ENCODE data around the gene SERPINB1. TPM values are rescaled to one million over a fixed set of nuclear protein-coding genes. Genes with fewer than 3 reads are reported as not detected.
A peak's percentile ranks its signal among the peaks of the same experiment; 100 is the strongest.

SERPINB1 gene
- total RNA-seq, 1 donor, result 32.6 TPM

GRCh38 chr6:2859185-2859700 lies 17.6 kb upstream of the SERPINB1 start:
- Histone ChIP-seq H3K4me1 (ENCODE audit: insufficient read depth, low read length) (peaks cover 12% of the 10 kb centered on the region), H3K9me3 (ENCODE audit: low read depth, low read length) (no peaks in the 10 kb centered on the region), H3K4me2 (ENCODE audit: insufficient read depth, low read length) (no peak overlapping the region), H4K20me1 (ENCODE audit: insufficient read depth, low read length) (no peaks in the 10 kb centered on the region), H3K27ac (ENCODE audit: low read depth, low read length) (no peak overlapping the region), H3K79me2 (ENCODE audit: insufficient read depth, low read length) (no peaks in the 10 kb centered on the region), H3K27me3 (ENCODE audit: insufficient read depth, low read length) (no peaks in the 10 kb centered on the region), H3K36me3 (ENCODE audit: insufficient read depth, low read length) (no peaks in the 10 kb centered on the region), H2AFZ (ENCODE audit: low read length) (no peak overlapping the region), H3K4me3 (ENCODE audit: insufficient read depth, low read length) (no peak overlapping the region)
- no peak for TF ChIP-seq CTCF (IDR thresholded peaks at IDR 0.05; ENCODE audit: extremely low read depth, low read depth, low read length)
- no peak for DNase-seq (ENCODE audit: insufficient read length, low spot score, missing footprints)

GRCh38 chr6:2857580-2858337 lies 16.1 kb upstream of the SERPINB1 start:
- Histone ChIP-seq H3K27me3 (ENCODE audit: insufficient read depth, low read length) (no peaks in the 10 kb centered on the region), H3K4me1 (ENCODE audit: insufficient read depth, low read length) (peaks cover 17% of the 10 kb centered on the region), H2AFZ (ENCODE audit: low read length) (peak overlapping the region; percentile 23), H4K20me1 (ENCODE audit: insufficient read depth, low read length) (no peaks in the 10 kb centered on the region), H3K4me3 (ENCODE audit: insufficient read depth, low read length) (no peak overlapping the region), H3K9me3 (ENCODE audit: low read depth, low read length) (no peaks in the 10 kb centered on the region), H3K27ac (ENCODE audit: low read depth, low read length) (no peak overlapping the region), H3K79me2 (ENCODE audit: insufficient read depth, low read length) (no peaks in the 10 kb centered on the region), H3K4me2 (ENCODE audit: insufficient read depth, low read length) (no peak overlapping the region), H3K36me3 (ENCODE audit: insufficient read depth, low read length) (no peaks in the 10 kb centered on the region)
- no peak for DNase-seq (ENCODE audit: insufficient read length, low spot score, missing footprints)
- no peak for TF ChIP-seq CTCF (IDR thresholded peaks at IDR 0.05; ENCODE audit: extremely low read depth, low read depth, low read length)

DNA sequence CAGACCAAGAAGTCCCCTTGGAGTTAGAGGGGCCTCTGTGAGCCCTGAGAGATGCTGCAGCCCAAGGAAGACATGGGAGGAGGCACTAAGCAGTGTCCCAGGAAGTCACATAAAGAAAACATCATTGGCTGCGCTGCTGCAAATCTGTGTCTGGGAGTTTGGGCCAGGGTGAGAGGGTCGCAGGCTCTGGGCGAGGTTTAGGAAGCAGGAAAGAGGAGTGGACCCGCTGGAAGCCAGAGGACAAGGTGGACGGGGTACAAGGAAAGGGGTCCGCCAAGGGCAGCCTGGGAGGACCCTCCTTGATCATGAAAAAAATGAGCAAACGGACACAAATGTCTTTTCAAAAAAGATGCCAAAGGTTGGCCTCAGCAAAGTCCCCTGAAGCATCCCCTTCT lies 15.5 kb upstream of the SERPINB1 start:
- Histone ChIP-seq H3K36me3 (ENCODE audit: insufficient read depth, low read length) (no peaks in the 10 kb centered on the region), H3K4me2 (ENCODE audit: insufficient read depth, low read length) (no peak overlapping the region), H3K27me3 (ENCODE audit: insufficient read depth, low read length) (no peaks in the 10 kb centered on the region), H3K4me1 (ENCODE audit: insufficient read depth, low read length) (peaks cover 17% of the 10 kb centered on the region), H2AFZ (ENCODE audit: low read length) (no peak overlapping the region), H4K20me1 (ENCODE audit: insufficient read depth, low read length) (no peaks in the 10 kb centered on the region), H3K9me3 (ENCODE audit: low read depth, low read length) (no peaks in the 10 kb centered on the region), H3K27ac (ENCODE audit: low read depth, low read length) (no peak overlapping the region), H3K79me2 (ENCODE audit: insufficient read depth, low read length) (no peaks in the 10 kb centered on the region), H3K4me3 (ENCODE audit: insufficient read depth, low read length) (no peak overlapping the region)
- no peak for TF ChIP-seq CTCF (IDR thresholded peaks at IDR 0.05; ENCODE audit: extremely low read depth, low read depth, low read length)
- DNase-seq (ENCODE audit: insufficient read length, low spot score, missing footprints), result no peak

- Histone ChIP-seq H4K20me1 (ENCODE audit: insufficient read depth, low read length) (no peaks in the 10 kb centered on the region), H3K9me3 (ENCODE audit: low read depth, low read length) (no peaks in the 10 kb centered on the region), H3K4me2 (ENCODE audit: insufficient read depth, low read length) (peak overlapping the region; percentile 85), H3K4me1 (ENCODE audit: insufficient read depth, low read length) (peaks cover 21% of the 10 kb centered on the region), H3K27ac (ENCODE audit: low read depth, low read length) (peak overlapping the region; percentile 95), H3K27me3 (ENCODE audit: insufficient read depth, low read length) (no peaks in the 10 kb centered on the region), H3K36me3 (ENCODE audit: insufficient read depth, low read length) (no peaks in the 10 kb centered on the region), H3K79me2 (ENCODE audit: insufficient read depth, low read length) (no peaks in the 10 kb centered on the region), H2AFZ (ENCODE audit: low read length) (peak overlapping the region; percentile 93), H3K4me3 (ENCODE audit: insufficient read depth, low read length) (no peak overlapping the region)
- DNase-seq (ENCODE audit: insufficient read length, low spot score, missing footprints), result no peak
- TF ChIP-seq CTCF (IDR thresholded peaks at IDR 0.05; ENCODE audit: extremely low read depth, low read depth, low read length), result no peak
These were observed 13.4 kb upstream of the SERPINB1 start for GRCh38 chr6:2855061-2855519.
